ENCODE results near the gene MEIG1.
"Not testable (repeated sequence)": the region's sequence is repeated elsewhere in the genome, so short reads cannot be mapped to it uniquely, and the experiment has no call there.

The MEIG1 gene, protein sequence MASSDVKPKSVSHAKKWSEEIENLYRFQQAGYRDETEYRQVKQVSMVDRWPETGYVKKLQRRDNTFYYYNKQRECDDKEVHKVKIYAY

DNA sequence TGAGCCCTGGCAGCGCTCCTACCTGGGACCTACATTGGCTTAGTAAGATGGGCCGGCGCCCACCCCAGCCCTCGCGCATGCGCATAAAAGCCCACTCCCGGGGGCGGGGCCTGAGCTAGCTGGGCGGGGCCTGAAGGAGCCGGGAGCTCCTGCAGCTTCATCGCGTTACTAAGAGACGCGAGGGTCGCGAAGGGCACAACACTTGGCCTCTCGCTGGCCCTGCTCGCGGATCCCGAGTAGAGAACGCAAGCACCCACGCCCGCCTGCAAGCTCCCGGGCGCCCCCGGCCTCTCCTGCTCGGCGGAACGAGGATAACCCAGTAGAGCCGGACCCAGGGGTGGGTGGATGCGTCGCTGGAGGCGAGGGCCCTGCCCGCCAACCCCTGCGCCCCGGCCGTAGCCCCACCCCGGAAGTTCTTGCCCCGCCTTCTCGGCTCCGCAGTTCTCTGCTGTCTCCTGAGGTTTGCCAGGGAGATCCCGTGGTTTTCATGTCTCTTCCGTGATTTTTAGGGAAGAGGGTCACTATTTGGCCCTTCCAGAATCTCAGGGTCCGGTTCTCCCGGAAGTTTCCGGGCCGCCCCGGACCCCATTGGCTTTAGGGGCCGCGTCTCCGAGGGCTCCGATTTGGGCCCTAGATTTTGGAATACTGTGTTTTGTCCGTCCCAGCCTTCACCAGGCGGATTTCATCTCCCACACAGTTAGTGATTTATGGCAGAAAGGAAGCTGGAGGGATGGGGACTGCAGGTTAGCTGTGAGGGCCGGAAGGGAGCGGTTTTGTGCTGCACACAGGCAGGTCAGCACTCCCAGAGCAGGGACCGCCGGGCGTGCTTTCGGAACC lies at the start of gene MEIG1:
Gene MEIG1 (plus strand): TSS at position 168 of the 837 bp plus-strand sequence. CDS start 7,081 bp downstream, outside the sequence.
- intact Hi-C loops (cut with DNase I): loop anchor here (2.0 to 5.0 kb wide), 2 partner anchors 81 to 138 kb away; partner anchors contain the start of genes RPP38 and SUV39H2

DNA sequence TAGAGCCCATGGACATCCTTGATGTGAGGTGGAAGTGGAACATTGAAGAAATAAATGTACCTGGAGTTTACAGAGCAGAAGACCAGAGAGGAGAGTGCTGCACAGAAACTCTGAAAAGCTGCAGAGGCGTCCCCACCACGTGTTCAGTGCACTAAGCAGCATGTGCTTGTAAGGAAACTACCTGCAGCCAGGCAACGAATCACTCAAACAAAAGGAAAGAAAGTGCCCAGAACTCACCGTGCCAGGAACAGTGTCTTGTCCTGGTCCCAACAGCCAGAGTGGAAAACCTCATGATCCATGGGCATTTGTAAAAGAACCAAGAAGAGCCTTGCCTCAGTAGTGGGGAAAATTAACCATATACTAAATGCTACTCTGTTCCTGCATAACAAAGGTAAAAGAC lies 48.2 kb upstream of the MEIG1 start:
- intact Hi-C loops (cut with DNase I): no loop called here
- DNase-seq: no peak

More for the DNA sequence above, at the start of gene MEIG1:
- peak; percentile 91 to 99 (median 96) for DNase-seq

DNA sequence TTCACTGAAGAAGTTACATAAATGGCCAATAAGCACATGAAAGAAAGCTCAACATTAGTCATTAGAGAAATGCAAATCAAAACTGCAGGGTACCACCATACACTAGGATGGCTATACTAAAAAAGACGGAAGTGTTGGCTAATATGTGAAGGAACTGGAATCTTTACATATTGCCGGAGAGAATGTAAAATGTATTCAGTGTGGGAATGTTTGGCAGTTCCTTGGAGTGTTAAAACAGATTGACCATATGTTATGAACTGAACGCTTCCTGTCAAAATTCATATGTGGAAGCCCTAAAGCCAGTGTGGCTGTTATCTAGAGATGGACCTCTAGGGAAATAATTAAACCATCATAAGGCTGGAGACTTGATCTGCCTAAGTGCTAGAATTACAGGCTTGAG lies 47.4 kb upstream of the MEIG1 start:
- DNase-seq: no peak

DNA sequence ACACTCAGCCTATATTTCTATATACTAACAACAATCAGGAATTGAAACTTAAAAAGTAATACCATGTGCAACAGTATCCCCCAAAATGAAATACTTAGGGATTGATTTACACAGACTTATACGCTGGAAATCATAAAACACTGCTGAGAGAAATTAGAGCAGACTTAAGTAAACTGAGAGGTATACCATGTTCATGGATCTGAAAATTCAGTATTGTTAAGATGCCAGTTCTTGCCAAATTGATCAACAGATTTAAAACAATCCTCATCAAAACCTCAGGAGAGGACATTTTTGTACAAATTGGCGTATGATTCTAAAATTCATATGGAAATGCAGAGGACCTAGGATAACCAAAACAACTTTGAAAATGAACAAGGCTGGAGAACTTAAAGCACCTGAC lies 42.6 kb upstream of the MEIG1 start:
- intact Hi-C loops (cut with DNase I): no loop called here
- DNase-seq: no peak

More for the DNA sequence above, 47.4 kb upstream of the MEIG1 start:
- intact Hi-C loops (cut with DNase I): no loop called here

DNA sequence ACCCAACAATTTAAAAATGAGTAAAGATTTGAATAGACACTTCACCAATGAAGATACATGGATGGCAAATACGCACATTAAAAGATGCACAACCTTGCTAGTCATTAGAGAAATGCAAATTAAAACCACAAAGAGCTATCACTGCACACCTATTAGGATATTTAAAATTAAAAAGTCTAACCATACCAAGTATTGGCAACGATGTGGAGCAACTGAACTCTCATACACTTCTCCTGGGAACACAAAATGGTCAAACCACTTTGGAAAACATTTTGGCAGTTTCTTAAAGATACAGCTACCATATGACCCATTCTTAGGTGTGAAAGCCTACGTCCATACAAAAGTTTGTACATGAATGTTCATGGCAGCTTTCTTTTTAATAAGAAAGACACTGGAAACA lies 41.4 kb upstream of the MEIG1 start:
- intact Hi-C loops (cut with DNase I): no loop called here
- DNase-seq: no peak

DNA sequence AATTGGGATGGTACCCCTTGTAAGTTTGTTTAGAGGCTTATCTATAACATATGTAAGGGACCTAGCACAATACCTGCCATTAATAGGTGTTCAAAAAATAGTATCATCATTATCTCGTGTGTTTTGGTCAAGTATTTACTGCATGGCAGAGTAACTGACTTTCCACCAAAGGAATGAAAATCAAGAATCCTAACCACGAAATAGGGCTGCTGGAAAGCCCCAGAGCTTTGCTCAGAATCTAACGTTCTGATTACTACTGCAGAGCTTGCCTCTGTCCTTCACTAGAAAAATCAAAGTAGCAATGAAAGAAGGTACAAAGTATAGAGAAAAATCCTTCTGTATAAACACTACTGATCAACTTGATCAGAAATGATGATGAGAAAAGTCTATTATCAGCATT lies 40.2 kb upstream of the MEIG1 start:
- no peak for DNase-seq
- intact Hi-C loops (cut with DNase I): no loop called here

DNA sequence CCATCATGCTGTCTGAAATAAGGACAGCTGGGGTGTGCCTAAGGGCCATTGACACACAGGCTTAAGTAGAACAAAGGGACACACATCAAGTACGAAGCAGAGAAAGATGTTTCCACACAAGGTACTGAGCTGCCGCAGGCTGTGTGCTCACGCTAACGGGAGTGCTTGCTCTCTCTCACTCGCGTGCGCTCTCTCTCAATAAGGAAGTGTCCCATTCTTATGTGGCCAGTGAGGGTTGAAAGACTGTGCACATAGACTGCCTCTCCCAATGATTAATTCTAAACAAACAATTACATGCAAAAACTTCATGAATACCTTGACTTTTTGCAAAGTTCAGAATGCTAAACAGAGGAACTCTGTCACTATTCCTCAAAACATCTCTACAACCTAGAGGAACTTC lies 35.2 kb upstream of the MEIG1 start:
- DNase-seq: no peak
- intact Hi-C loops (cut with DNase I): no loop called here

DNA sequence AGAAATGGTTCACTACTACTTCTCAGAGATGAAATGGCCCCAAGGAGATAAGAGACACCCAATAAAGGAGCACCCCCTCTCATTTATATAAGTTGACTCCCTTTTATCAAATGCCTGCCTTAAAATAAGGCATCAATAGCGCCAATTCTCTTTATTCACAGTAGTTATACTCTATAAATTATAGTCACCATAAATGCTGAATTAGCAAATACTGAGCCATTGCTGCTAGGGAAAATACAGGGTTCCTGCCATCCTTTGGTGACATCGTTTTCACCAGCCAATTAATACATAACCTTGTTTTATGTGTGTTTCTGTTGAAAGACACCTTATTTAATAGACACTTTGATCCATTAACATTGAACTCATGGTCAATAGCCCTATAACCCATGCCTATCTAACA lies 33.9 kb upstream of the MEIG1 start:
- no peak for DNase-seq
- intact Hi-C loops (cut with DNase I): no loop called here

DNA sequence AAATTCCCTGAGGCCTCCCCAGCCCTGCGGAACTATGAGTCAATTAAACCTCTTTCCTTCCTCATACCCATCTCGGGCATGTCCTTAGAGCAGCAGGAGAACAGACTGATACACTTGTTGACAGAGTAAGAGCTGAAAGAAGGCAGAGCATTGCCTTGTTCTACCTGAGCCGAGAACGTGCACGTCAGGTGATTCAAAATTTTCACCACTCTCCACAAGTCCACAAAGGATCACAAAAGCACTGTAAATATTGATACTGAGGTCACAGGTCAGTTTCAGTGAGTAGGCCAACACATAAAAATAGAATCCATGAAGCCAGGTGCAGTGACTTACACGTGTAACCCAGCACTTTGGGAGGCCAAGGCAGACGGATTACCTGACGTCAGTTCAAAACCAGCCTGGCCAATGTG lies 33.1 kb upstream of the MEIG1 start:
- intact Hi-C loops (cut with DNase I): no loop called here
- DNase-seq: no peak

DNA sequence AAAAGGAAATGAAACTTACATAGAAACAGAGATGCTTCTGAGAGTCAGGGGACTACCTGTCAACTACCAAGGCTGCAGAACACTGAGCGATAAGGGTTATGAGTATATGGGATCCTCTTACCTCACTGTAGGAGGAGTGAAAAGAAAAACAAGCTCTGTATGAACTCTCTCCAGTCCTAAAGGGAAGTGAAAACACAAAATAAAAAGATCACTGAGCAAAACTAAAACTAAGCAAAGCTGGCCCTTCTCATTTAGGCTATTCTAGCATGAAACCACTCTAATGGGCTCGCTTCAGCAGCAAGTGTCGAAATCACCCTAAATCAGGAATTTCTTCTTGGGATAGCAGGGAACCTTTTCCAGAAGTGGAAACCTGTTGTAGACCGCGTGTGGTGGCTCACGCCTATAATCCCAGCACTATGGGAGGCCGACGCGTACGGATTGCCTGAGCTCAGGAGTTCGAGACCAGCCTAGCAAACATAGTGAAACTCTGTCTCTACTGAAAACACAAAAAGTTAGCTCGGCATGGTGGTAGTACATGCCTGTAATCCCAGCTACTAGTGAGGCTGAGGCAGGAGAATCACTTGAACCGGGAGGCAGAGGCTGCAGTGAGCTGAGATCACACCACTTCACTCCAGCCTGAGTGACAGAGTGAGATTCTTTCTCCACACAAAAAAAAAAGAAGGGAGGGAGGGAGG lies 32.3 kb upstream of the MEIG1 start:
- no peak for DNase-seq
- intact Hi-C loops (cut with DNase I): no loop called here

DNA sequence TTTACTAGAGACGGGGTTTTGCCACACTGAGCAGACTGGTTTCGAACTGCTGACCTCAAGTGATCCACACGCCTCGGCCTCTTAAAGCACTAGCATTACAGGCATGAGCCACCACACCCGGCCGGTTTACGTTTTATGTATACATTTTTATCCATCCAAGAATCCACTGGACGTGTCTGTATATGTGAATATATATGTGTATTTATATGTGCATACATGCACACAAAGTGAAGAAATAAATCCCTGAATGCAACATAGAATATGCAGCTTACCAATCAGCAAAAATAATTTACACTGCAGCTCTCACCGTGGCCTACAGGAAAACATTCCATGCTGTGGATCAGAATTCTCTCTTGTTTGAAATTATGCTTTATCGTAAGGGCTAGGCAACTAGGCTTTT lies 28.6 kb upstream of the MEIG1 start:
- DNase-seq: no peak
- intact Hi-C loops (cut with DNase I): no loop called here

DNA sequence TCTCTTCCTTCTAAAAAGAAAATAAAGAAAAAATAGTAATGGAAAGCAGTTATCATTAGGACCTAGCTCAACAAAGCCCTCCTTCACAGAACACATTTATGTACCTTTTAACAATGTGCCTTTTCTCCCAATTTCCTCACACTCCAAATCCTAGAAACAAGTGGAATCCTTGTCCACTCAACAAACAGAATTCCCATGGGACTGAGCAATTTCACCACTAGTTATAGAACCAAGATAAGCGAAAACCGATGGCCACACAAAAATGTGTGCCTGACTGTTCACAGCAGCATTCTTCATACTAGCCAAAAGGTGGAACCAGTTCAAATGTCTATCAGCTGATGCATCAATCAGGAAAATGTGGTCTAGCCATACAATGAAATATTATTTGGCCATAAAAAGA lies 22.6 kb upstream of the MEIG1 start:
- intact Hi-C loops (cut with DNase I): no loop called here
- no peak for DNase-seq

DNA sequence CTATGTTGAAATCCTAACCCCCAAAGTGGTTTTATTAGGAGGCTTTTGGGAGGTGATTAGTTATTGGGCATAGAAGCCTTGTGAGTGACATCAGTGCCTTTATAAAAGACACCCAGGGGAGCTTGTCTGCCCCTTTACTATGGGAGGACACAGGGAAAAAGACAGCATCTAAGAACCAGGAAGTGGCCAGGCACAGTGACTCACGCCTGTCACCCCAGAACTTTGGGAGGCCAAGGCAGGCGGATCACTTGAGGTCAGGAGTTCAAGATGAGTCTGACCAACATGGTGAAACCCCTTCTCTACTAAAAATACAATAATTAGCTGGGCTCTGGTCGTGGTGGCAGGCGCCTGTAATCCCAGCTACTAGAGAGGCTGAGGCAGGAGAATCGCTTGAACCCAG lies 20.2 kb upstream of the MEIG1 start:
- DNase-seq; intact Hi-C loops (cut with DNase I): not testable (repeated sequence)

DNA sequence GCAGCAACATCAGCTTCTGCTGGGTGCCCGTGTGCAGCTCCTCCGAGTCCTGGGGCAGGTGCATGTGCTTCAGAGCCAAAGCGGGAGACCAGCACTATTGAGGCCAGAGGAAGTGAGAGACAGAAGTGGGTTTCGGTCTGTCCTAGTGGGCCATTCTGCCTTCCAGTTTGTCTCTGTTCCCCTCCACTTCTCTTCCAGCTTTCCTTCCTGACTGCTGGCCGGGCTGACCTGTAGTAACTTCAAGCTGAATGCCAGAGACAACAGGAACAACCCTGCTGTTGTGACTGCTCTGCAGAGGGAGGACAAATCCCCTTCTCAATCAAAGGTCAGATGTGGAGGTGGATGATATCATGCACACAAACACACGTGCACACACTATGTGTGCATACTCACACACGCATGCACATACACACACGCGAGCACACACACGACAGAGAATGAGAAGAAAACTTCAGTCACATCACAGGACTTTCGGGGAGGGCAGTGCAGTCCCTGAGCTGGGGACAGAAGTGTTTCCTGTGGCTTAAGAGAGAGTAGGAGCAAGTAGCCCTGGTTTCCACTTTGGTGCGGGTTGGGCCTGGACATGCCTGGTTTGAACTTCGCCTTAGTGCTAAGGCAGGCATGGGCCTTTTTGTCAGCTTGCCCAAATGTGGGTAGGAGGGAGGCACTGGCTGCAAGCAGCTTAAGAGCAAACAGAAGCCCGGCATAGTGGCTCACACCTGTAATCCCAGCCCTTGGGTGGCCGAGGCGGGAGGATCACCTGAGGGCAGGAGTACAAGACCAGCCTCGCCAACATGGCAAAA lies 16.8 kb upstream of the MEIG1 start:
- DNase-seq; intact Hi-C loops (cut with DNase I): not testable (repeated sequence)

DNA sequence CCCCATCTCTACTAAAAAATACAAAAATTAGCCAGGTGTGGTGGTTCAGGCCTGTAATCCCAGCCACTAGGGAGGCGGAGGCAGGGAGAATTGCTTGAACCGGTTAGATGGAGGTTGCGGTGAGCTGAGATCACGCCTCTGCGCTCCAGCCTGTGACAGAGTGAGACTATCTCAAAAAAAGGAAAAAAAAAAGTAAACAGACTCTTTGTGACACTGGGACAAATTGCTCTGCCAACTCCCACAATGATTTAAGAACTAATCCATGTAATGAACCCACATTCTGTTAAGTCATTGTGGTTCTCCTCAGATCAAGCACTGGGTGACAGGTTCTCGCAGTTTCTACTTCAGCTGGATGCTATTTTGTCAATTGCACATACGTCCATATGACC lies 16.2 kb upstream of the MEIG1 start:
- DNase-seq; intact Hi-C loops (cut with DNase I): not testable (repeated sequence)

DNA sequence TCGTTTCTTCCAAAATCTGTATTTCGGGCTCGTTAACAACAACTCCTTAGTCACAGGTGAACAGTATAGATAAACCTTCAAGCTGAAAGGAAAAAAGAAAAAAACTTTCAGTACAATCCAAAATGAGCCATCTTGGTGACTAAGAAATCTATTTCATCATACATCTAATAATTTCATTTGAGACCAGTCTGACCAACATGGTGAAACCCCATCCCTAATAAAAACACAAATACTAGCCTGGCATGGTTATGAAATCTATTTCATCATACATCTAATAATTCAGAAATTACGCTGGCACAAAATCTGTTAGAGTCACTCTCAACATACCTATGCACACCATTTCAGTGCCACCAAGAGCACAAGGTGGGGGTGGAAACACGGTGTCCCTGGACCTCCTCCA lies 14.1 kb upstream of the MEIG1 start:
- intact Hi-C loops (cut with DNase I): no loop called here

DNA sequence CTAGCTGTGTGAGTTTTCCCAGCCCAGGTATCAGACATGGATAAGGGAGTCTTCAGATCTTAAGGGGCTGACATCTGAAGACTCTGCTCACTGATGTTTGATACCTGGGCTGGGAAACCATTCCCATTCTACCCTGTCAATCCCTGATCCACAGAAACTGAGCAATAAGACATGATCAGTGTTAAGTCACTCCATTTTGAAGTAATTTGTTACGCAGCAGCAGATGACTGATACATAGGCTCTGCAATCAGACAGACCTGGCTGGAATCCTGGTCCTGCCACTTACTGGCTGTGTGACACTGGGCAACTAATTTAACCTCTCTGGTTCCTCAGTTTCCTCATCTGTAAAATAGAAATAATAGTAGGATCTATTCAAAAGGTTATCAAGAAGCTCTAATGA lies 11.9 kb upstream of the MEIG1 start:
- intact Hi-C loops (cut with DNase I): no loop called here
- no peak for DNase-seq

More for the DNA sequence above, 14.1 kb upstream of the MEIG1 start:
- no peak for DNase-seq

DNA sequence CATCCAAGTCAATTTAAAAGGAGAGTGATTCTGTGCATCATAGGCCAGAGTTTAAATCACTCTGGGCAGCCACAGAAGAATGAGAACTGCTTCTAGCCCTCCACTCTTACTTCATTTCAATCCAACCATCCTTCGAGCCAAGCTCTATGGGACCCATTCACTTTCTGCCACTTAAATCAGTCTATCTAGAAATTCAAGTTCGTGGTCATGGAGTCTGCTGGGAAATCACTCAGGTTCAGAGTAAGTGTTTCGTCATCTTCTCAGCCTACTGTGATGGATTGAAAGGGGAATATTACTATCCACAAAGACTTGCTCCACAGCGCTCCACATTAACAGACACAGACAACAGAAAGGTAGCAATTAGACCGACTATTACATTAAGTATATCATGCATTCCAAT lies 9.9 kb upstream of the MEIG1 start:
- no peak for DNase-seq
- intact Hi-C loops (cut with DNase I): no loop called here

DNA sequence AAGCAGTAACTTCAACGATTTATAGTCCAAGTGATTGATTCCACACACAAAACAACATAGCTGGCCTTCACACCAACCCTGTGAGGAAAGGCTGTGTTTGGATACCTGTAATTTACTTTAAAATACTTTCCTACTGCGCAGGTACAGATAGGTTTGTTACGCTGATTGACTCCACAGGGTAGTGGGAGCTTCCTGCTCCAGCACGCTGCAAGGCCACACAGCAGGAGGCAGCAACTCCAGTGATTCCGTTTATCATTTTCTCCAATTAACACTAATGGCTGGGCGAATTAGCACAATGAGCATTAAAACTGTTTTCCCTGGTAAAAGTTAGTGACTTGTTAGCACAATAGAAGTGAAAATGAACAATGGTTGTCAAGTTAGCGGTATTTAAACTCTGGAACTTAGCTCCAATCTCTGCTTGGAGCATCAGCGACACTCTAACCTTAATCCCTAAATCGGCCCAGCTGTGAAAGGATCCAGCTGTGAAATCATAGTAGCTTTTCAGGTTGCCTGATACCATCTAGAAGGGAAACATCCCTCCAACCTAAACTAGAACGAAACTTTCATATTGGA lies 6.3 kb upstream of the MEIG1 start:
- intact Hi-C loops (cut with DNase I): no loop called here
- no peak for DNase-seq

DNA sequence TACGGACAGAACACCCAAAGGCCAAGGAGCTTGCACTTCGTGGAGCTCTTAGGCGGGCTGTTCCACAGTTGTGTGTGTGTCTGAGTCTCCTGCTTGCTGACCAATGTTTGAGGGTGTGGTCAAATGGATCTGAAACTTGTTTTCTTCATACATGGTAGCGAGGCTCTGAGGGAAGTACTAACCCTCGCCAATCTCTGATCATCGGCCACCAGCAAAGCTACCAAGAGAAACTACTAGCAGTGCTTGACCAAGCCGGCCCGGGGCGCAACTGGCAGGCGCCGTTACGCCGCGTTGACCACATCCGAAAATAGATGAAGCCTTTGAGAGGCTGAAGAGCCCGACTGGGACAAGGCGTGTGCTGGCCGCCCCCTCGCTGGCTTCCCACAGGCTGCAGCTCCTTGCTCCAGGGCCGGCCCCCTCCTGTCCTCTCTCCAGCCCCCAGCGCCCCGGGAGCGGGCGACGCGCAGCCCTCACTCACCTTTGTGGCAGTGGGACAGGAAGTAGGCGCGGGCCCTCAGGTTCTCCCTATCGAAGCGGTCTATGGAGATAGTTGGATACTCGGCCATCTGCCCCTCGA lies 5.7 kb upstream of the MEIG1 start:
- intact Hi-C loops (cut with DNase I): no loop called here
- DNase-seq: peak in 1 of 10 donors; percentile 31

All from posterior cingulate gyrus (tissue), 11 donors.